Measurements from ENCODE around the gene SPN. TPM values are rescaled to one million over a fixed set of nuclear protein-coding genes. Genes with fewer than 3 reads are reported as not detected.

The SPN gene
- polyA plus RNA-seq, 3 donors = 1.9 to 2.8 (median 2.5) TPM

Other genes starting within 250 kb of the SPN start
- gene BOLA2, start 208.9 kb upstream of the SPN start, polyA plus RNA-seq (ENCODE audit: insufficient read length in 3 of 3) = 1 to 10 TPM; 5.0 to 5.3 (median 5.0) TPM
- 10 to 100 TPM in 2 of 3 donors, 1 to 10 TPM in 1; 9.9 to 13.5 (median 12.6) TPM for gene SLX1B, start 208.7 kb upstream of the SPN start, polyA plus RNA-seq (ENCODE audit: insufficient read length in 3 of 3)
- 10 to 100 TPM; 14.5 to 26.1 (median 20.8) TPM for gene SULT1A4, start 203.3 kb upstream of the SPN start, polyA plus RNA-seq (ENCODE audit: insufficient read length in 3 of 3)
- 10 to 100 TPM; 29.8 to 79.0 (median 45.9) TPM for gene NPIPB12, start 156.8 kb upstream of the SPN start, polyA plus RNA-seq (ENCODE audit: insufficient read length in 3 of 3)
- 100 to 1,000 TPM; 134 to 182 (median 169) TPM for gene QPRT, start 15.9 kb downstream of the SPN start, polyA plus RNA-seq (ENCODE audit: insufficient read length in 3 of 3)
- gene C16orf54, start 82.7 kb downstream of the SPN start, polyA plus RNA-seq (ENCODE audit: insufficient read length in 3 of 3) = under 1 TPM; 0.14 to 0.29 (median 0.26) TPM
- gene ZG16, start 115.0 kb downstream of the SPN start, polyA plus RNA-seq (ENCODE audit: insufficient read length in 3 of 3) = under 1 TPM in 1 of 3 donors, not detected in 2; 0.09 TPM
- gene KIF22, start 127.5 kb downstream of the SPN start, polyA plus RNA-seq (ENCODE audit: insufficient read length in 3 of 3) = 10 to 100 TPM; 63.8 to 78.5 (median 71.9) TPM
- gene MAZ, start 143.3 kb downstream of the SPN start, polyA plus RNA-seq (ENCODE audit: insufficient read length in 3 of 3) = 100 to 1,000 TPM; 299 to 379 (median 301) TPM
- gene PRRT2, start 148.9 kb downstream of the SPN start, polyA plus RNA-seq (ENCODE audit: insufficient read length in 3 of 3) = 10 to 100 TPM; 13.3 to 27.2 (median 18.1) TPM
- 10 to 100 TPM; 30.9 to 48.0 (median 42.0) TPM for gene PAGR1, start 152.9 kb downstream of the SPN start, polyA plus RNA-seq (ENCODE audit: insufficient read length in 3 of 3)
- 10 to 100 TPM; 13.6 to 29.9 (median 14.0) TPM for gene MVP, start 157.2 kb downstream of the SPN start, polyA plus RNA-seq (ENCODE audit: insufficient read length in 3 of 3)
- 100 to 1,000 TPM in 2 of 3 donors, 10 to 100 TPM in 1; 83.8 to 110 (median 108) TPM for gene CDIPT, start 200.0 kb downstream of the SPN start, polyA plus RNA-seq (ENCODE audit: insufficient read length in 3 of 3)
- 10 to 100 TPM in 2 of 3 donors, 1 to 10 TPM in 1; 8.2 to 12.5 (median 12.4) TPM for gene SEZ6L2, start 236.3 kb downstream of the SPN start, polyA plus RNA-seq (ENCODE audit: insufficient read length in 3 of 3)
- 1 to 10 TPM in 1 of 3 donors, under 1 TPM in 2; 0.47 to 1.3 (median 0.80) TPM for gene ASPHD1, start 237.2 kb downstream of the SPN start, polyA plus RNA-seq (ENCODE audit: insufficient read length in 3 of 3)